HG03135 (cell line): ENCODE measurements around the gene ADORA2B.
"Not testable (repeated sequence)": the region's sequence is repeated elsewhere in the genome, so short reads cannot be mapped to it uniquely, and the experiment has no call there.

ENCODE experiments used
- ATAC-seq: cut with Tn5 transposase; IDR thresholded peaks from one replicate; pipeline ENCODE4 v1.9.1; 2021; ENCODE audit warnings: mild to moderate bottlenecking, moderate library complexity; ENCODE audit not compliant: unreplicated experiment

The ADORA2B gene

GRCh38 chr17:15921640-15922039, 23.3 kb upstream of the ADORA2B start:
- no peak for ATAC-seq

DNA sequence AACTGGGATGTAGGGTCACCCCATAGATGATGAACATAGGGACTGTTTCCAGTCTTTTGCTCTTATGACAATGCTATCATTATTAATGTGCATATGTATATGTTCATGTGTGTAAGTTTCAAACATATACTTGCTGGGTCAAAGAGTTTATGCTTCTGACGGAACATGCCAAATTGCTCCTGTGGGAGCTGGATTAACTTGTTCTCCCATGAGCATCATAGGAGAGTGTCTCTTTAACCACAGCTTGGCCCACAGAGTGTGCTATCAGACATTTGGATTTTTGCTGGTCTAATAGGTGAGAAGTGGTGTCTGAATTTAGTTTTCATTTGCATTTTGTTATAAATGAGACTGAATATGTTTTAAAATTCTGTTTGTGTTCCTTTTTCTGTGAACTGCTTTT, 22.3 kb upstream of the ADORA2B start:
- no peak for ATAC-seq

GRCh38 chr17:15926039-15926740, 18.7 kb upstream of the ADORA2B start:
- ATAC-seq, result no peak

DNA sequence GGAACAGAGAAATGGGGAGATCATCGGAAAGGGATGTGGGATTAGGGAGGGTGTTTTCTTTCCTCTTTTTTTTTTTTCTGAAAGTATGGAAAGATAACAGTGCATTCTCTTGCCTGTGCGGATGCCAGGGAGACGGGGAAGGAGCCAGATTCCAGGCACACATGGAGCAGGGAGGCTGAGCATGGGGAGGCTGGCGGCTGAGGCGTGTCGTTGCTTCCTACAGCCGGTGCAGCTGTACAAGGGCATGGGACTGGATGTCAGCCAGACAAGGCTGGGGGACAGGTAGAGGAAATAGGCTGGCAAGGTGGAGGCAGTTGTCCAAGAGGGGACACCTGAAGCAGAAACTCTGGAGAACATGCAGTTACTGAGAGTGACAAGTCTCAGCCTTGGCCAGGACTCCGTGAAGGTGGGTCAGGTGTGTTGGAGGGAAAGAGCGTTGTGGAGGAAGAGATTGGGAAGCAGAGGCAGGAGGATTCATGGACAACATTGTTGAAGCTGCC, 16.6 kb upstream of the ADORA2B start:
- no peak for ATAC-seq

GRCh38 chr17:15929941-15930340, 15.0 kb upstream of the ADORA2B start:
- ATAC-seq, result no peak

DNA sequence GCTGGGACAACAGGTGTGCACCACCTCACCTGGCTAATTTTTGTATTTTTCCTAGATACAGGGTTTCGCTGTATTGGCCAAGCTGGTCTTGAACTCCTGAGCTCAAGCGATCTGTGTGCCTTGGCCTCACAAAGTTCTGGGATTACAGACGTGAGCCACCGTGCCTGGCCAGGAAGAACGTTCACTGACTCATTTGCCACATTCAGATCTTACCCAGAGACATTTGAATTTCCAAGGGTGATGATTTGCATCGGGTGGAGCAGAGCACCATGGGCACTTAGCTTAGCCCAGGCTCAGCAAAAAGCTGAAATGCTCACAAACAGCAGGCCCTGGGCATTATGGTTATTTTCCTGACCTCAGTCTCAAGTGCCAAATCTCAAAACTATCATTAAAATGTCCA, 14.5 kb upstream of the ADORA2B start:
- no peak for ATAC-seq

DNA sequence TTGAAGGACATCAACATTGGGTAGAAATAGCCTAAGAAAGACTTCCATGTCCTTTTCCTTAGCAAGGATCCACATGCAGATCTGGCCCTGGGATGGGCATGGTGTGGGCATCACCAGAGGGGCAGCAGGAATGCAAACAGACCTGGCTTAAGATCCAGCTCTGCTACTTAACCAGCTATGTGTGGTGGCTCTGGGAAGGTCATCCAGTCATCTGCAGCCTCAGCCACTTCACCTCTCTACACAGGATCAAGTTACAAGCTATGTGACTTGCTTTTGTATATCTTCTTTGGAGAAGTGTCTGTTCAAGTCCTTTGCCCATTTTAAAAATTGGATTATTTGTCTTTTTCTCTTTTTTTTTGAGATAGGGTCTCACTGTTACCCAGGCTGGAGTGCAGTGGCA, 13.5 kb upstream of the ADORA2B start:
- ATAC-seq, result no peak

DNA sequence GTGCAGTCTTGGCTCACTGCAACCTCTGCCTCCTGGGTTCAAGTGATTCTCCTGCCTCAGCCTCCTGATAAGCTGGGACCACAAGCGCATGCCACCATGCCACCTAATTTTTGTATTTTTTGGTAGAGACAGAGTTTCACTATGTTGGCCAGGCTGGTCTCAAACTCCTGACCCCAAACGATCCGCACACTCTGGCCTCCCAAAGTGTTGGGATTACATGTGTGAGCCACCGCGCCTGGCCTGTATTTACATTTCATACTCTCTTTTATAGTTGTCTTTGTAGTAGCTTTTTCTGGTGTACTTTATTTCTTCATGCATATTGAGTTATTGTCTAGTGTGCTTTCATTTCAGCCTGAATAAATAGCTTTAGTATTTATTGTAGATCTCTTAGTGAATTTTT, 10.1 kb upstream of the ADORA2B start:
- ATAC-seq, result no peak

GRCh38 chr17:15935891-15936290, 9.0 kb upstream of the ADORA2B start:
- ATAC-seq, result no peak

- not testable (repeated sequence) for ATAC-seq
These were observed 8.4 kb upstream of the ADORA2B start for GRCh38 chr17:15936481-15936880.

GRCh38 chr17:15941781-15942180, 3.1 kb upstream of the ADORA2B start:
- ATAC-seq, result no peak

DNA sequence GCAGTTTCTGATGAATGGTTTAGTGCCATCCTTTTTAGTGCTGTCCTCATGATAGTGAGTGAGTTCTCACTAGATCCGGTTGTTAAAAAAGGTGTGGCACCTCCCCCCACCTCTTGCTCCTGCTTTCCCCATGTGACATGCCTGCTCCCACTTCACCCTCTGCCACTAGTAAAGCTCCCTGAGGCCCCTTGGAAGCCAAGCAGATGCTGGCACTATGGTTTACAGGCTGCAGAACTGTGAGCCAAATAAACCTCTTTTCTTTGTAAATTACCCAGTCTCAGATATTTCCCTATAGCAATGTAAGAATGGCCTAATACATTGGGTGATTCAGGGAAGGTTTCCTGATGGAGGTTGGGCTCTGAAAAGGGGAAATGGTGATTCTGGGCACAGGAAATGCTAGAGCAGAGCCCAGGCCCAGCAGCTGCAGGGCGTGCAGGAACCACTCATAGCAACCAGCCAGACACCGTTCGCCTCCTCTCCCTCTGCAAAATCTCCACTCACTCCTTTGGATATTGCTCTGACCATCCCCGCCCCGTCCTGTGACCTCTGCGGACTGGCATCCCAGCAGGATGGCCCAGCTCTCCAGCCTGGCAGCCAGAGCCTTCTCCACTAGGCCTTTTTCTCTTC, 2.6 kb upstream of the ADORA2B start:
- no peak for ATAC-seq

GRCh38 chr17:15943971-15944758, 765 bp upstream of the ADORA2B start:
- ATAC-seq, result peak; percentile 38

GRCh38 chr17:15945527-15946191, 729 bp downstream of the ADORA2B start:
- ATAC-seq, result no peak

DNA sequence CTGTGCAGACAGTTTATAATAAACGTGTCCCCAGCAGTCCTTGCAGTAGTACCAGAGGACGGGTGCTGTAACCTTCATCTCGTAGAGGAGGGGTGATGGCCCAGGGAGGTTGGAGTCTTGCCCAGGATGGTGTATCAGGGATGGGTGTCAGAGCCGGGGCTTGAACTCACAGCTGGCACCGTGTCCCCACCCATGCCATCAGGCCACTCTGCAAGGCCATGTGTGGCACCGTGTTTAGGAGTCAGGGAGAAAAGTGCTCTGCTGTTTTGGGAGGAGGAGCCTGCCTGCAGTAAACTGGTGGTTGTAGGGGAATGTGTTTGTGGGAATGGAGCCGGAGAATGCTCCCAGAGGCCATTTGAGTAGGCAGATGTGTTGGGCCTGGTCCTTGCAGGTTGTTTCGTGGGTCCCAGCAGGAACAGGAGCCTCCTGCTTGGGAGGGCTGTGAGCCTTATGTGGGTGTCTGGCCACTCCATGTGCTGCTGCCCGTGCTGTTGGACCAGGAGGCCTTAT, 1.7 kb downstream of the ADORA2B start:
- no peak for ATAC-seq

DNA sequence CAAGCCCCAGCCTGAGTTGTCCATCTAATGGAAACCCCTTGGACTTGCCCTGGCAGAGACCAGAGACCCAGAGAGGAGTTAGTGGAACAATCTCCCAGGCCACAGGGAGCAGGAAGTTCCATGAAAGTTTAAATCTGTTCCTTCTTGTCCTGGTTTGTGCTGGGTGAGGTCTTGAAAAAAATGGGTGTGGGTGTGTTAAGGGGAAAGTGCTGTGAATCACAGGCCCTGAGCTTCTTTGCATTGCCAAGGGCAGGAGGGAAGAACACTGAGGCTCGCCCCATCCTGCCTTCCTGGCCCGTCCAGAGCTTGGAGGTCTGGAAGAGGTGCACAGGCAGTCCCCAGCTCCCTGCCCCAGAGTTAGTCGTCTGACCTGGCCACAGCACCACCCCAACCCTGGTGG, 2.3 kb downstream of the ADORA2B start:
- no peak for ATAC-seq

DNA sequence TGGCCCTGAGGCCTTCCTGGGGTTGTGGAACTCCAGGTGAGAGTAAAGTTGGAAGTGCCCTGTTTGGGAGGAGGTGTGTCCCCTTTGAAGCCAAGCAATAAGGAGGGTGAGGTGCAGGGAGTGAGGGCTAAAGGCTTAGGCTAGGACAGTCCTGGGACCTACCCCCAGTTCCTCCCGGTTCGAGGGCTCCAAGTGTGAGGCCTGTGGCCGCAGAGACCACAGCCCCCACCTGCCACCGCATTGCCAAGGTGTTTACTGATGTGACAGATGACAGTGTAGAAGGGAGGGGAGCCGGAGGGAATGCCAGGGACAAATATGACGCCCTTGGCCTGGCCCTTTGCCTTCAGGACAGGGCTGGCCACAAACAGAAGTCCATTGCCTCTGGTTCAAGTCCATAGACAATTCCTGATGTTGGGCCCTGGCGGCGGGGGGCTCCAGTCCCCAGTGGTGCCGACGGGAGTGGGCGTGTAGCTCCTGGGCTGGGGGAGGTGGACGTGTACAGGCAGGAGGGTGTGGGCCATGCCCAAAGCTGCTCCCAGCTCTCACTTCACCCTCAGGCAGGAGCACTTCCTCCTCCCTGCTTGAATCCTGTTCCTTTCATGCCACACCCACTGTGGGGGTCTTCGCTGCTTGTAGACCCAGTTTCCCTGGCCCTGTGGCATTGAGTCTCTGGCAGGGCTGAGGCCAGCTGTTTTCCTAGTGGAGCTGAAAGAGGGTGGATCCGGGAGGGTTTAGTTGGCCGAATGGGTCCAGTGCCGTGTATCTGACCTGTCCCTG, 3.2 kb downstream of the ADORA2B start:
- ATAC-seq, result no peak

DNA sequence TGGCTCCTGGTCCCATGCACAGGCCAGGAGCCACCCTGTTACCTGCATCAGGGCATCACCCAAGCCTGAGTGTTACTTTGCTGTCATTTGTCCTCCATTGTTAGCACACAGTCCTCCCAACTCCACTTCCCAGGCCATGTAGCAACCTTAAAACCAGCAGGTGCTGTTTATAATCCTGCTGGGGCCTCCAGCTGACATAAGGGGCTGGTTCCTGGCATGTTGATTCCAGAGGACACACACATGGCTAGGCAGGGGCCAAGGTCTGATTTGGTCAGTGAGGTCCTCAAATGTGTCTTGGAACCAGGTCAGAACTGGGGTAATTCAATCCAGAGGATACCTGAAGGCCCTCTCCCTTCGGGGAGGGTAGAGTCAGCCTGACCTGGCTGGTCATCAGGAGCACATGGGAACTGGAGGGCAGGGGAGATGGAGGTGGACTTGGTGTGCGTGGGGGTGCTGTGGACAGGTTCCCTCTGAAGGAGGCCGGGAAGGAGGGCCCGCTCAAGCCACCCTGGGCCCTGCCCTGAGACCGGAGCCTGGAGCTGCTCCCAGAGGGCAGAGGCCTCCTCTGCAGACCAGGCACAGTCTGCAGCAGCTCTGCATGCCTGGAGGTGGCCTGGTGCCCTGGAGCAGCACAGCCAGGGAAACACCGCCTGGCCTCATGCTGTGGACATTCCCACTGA, 6.6 kb downstream of the ADORA2B start:
- no peak for ATAC-seq

- no peak for ATAC-seq
These were observed 7.2 kb downstream of the ADORA2B start for GRCh38 chr17:15952048-15952532.
